GM10847 (cell line): ENCODE results near the gene KIF20A.

Source experiments
- POLR2A ChIP-seq: IDR thresholded peaks from 2 replicates; pipeline ENCODE4 v1.6.1; 2011; ENCODE audit not compliant: insufficient read length; ENCODE audit errors: extremely low read depth

Gene KIF20A

DNA sequence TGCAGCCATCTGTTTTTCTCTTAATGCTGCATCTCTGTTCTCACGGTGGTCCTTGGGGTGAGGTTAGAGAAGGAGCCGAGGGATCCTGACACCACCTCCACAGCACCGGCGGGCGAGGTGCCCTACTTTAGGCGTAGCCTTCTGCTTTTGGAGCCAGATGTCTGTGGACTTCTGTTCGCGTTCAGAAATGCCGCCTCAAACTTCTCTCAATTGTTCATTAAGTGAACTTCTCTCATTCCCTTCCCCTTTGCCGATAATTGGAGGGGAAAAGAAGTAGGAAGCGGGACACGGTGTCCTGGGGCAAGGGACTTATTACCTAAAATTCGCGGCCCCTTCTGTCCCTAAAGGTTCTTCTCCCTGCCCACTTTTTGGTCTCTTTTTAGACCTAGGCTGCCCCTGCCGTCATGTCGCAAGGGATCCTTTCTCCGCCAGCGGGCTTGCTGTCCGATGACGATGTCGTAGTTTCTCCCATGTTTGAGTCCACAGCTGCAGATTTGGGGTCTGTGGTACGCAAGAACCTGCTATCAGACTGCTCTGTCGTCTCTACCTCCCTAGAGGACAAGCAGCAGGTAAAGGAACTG lies 455 bp downstream of the KIF20A start:
- no peak for TF ChIP-seq POLR2A

DNA sequence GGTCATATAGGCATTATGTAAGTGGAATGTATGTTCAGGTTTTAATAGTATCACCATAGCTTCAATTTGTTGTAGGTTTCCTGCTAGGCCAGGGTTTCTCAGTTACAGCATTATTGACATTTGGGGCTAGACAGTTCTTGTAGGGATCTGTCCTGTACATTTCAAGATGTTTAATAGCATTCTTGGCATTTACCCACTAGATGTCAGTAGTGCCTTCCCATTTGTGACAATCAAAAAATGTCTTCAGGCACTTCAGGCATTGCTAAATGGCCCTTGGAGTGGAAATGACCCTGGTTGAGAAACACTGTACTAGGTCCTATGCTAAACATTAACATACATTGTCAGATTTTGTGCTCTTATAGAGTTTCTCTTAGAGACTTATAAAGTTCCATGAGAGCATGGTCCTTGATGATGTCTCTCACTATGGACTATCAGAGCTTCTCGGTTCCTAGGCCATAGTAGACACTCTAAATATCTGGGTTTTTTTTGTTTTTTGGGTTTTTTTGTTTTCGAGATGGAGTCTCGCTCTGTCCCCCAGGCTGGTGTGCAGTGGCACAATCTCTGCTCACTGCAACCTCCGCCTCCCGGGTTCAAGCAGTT lies 1.4 kb downstream of the KIF20A start:
- TF ChIP-seq POLR2A = no peak

DNA sequence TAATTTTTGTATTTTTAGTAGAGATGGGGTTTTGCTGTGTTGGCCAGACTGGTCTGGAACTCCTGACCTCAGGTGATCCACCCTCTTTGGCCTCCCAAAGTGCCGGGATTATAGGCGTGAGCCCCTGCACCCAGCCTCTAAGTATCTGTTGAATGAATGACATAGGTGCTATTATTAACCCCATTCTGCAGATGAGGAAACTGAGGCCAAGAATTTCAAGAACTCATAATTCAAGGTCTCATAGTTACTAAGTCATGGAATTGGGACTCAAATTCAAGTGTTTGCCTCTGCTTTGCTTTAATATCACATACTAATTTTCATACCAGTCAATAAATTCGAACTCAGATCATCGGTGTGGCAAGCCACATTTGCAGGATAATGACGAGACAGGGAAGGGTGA lies 1.9 kb downstream of the KIF20A start:
- no peak for TF ChIP-seq POLR2A

DNA sequence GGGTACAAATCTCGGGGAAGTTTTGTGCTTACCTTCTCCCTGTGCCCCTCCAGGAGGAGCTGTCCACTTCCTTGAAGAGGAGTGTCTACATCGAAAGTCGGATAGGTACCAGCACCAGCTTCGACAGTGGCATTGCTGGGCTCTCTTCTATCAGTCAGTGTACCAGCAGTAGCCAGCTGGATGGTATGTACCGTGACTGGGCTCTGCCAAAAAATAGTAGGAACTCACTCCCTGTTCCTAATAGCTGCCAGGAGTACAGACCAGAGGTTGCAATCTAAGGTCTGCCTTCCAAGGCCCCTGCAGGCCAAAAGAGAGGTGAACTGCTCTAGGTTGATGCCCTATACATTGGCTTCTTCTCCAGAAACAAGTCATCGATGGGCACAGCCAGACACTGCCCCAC lies 3.9 kb downstream of the KIF20A start:
- TF ChIP-seq POLR2A = no peak

DNA sequence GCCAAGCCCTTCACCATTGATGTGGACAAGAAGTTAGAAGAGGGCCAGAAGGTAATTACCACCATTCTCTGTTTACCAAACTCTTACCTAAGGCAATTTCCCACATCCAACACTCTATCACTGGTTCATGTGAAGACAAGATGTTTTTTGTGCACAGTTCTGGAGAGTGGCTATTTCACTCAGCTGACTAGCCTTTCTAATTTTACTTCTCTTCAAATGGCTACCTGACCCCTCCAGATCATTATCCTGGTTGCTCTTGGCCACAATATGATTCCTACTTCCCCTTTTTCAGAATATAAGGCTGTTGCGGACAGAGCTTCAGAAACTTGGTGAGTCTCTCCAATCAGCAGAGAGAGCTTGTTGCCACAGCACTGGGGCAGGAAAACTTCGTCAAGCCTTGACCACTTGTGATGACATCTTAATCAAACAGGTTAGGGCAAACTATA lies 7.1 kb downstream of the KIF20A start:
- TF ChIP-seq POLR2A = no peak

DNA sequence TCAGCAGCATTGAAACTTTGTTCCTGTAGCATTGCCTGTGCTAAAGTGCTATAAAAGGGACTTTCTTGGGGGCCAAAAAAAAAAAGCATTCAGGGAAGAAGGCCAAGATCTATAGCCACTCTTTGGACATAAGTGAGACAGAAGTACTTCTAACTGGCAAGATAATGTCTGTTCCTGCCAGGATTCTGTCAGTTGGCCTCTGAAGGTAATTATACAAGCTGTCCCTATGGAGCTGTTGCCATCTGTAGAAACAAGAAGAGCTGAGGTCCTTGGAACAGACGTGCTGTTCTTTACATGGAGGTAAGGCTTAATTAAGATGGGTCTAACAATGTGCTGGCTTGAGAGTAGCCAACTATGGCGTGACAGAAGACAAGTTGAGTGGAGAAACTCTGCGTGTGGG lies 9.7 kb downstream of the KIF20A start:
- TF ChIP-seq POLR2A = no peak

DNA sequence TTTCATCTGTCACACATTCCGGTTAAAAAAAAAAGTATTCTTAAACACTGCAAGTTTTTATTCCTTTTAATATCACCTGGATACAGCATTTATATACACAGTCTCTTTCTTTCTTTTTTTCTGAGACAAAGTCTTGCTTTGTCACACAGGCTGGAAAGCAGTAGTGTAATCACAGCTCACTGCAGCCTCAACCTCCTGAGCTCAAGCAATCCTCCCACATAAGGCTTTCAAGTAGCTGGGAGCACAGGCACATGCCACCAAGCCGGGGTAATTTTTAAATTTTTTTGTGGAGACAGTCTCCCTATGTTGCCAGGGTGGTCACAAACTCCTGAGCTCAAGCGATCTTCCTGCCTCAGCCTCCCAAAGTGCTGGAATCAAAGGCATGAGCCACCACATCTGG lies 13.9 kb downstream of the KIF20A start:
- TF ChIP-seq POLR2A = no peak

DNA sequence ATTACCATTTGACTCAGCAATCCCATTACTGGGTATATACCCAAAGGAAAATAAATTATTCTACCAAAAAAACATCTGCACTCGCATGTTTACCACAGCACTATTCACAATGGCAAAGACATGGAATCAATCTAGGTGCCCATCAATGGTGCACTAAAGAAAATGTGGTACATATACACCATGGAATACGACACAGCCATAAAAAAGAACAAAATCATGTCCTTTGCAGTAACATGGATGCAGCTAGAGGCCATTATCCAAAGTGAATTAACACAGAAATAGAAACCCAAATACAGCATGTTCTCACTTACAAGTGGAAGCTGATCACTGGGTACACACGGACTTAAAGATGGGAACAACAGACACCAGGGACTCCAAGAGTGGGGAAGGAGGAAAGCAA lies 32.1 kb downstream of the KIF20A start:
- TF ChIP-seq POLR2A = no peak

DNA sequence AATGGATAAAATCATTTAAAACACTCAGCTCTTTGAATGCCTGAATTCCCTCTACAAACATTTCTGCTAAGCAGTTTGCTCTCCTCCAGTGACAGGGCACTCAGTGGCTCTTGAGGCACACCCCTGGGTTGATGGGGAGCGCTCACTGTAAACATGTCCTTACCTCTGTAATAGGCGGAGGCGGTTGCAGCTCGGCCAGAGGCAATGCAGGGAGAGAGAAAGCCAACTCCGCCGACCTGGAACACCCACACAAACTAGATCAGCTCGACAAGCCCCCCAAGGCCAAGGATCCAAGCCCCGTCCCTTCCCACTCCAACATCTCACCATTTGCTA lies 33.9 kb downstream of the KIF20A start:
- TF ChIP-seq POLR2A = no peak

DNA sequence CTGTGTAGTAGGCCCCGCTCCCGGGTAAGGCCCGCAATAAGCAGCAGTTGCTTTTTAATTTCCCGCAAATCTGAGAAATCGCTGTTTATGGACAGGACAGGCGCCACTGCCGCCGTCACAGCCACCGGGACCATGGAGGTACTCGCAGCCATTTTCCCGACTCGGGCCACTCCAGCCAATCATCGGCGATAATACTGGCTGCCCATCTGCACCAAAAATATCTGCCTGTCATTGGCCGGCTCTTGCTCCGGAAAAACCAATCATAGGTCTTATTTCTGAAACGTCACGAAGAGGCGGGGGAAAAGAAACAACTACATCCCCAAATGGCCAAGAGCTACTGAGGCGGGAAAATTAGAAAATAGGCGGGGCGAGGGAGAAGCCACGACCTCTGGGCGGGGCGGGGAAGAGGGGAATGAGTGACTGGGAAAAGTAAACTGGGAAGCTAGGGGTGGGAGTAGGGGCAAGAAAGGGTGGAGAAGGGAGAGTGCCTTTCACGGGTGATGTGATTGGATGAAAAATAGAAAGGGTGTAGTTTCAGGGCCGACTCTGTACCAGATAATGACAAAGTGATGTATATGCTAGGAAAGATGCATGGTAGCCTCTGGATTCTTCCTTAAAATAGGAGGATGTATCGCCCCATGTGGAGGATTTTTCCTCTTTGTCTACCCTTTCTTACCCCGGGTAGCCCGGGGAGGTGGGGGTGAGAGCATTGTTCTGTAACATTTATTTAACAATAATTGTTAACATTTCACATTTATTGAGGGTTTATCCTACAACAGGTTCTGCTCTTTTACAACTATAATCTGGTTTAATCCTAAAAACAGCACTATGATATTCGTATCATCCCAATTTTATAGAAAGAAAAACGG lies 34.5 kb downstream of the KIF20A start, which contains the start of gene CDC23:
Gene CDC23, minus strand, starts transcription at position 163 of the 869 bp plus-strand sequence. Its CDS starts 11 bp downstream, at position 152.
- TF ChIP-seq POLR2A = peak; percentile 71

DNA sequence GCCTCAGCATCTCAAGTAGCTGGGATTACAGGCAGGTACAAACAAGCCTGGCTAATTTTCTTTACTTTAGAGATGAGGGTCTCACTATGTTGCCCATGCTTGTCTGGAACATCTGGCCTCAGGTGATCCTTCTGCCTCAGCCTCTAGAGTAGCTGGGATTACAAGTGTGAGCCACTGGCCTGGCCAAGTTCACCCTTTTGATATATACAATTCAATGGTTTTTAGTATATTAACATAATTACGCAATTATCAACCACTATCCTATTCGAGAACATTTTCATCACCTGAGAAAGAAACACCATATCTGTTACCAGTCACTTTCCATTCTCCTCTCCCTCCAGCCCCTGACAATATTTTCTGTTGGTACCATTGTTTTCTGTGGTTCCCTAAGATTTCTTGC lies 37.9 kb downstream of the KIF20A start:
- no peak for TF ChIP-seq POLR2A

DNA sequence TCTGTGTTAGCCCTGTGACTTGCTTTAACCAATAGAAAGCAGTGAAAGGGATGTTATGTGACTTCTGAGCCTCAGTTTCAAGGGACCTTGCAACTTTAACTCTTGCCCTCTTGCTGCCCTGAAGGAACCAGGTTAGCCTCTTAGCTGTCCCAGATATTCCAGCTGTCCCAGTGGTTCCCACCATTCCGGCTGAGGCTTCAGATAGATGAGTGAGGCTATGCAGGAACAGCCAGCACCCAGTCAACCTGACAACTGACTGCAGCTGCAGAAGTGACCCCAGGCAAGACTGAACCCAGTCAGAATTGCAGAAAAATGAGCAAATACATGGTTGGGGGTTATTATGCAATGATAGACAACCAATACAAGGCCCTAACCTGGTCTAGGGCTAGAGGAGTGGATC lies 44.6 kb downstream of the KIF20A start:
- TF ChIP-seq POLR2A = no peak

DNA sequence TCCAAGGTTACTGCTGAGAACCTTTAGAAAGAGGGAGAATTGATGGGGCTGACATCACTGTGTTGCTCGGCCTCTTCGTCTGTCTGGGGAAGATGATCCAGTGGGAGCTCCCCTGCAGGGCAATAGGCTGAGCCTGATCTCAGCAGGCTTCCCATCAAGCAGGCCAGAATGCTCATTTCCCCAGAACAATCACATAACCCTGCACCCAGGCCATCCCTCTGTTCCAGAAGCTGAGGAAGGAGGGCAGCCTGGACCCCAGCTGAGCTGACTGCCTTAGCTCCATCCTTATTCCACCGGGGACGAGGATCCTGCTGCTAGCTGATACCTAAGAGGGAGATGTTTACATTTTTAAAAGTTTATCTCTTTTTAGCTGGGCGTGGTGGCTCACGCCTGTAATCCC lies 45.8 kb downstream of the KIF20A start:
- TF ChIP-seq POLR2A = no peak

DNA sequence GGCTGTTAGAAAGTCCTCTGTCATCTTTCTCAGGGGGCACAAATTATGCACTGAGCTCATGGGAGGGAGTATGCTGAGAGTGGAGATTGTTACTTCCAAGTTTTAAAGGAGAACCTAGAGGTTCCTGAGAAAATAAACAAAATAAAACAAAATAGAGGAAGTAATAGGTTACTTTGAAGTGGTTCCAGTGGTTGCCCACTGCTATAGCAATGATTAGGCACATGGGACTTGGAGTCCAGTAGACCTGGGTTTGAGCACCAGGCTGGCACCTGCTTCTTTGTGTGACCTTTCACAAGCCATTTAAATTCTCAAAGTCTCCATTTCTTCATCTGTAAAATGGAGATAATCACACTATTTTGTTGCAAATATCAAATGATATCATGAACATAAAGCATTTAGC lies 48.0 kb downstream of the KIF20A start:
- no peak for TF ChIP-seq POLR2A

DNA sequence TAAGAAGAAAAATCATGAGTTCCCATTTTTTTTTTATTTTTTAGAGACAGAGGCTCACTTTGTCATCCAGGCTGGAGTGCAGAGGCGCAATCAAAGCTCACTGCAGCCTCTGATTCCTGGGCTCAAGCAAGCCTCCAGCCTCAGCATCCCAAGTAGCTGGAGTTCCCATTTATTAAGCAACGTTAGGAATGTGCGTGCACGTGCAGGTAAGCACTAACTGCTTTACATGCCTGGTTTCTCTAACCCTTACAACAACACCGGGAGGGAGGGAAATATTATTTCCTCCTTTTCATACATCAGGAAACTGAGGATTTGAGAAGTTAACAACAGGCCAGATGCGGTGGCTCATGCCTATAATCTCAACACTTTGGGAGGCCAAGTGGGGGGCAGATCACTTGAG lies 50.5 kb downstream of the KIF20A start:
- TF ChIP-seq POLR2A = no peak

DNA sequence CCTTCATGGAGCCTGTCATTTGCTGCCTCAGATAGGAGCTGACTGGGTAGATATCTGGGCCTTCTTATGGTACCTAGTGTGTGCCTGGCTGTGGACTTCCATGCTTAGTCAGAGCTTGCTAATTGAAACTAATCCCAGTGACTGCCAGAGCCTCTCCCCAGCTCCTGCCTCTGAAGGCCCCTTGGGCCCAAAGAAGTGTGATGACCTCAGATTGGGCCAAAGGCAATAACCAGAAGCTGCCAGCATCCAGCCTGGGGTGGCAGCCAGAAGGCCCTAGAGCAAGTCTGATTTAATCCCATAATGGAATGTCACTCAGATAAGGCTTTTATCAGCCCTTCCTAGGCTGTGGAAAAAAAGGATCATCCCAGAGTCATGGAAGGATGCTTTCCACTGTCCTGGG lies 51.3 kb downstream of the KIF20A start:
- no peak for TF ChIP-seq POLR2A
